Ishikawa (cell line): ENCODE results near the gene DIP2C.

Source experiments
- TAF1 ChIP-seq: IDR thresholded peaks from 2 replicates; pipeline ENCODE4 v1.6.1; 2012; ENCODE audit warnings: low read depth, mild to moderate bottlenecking
- TEAD4 ChIP-seq: IDR thresholded peaks from 2 replicates; pipeline ENCODE4 v1.6.1; 2012
- USF1 ChIP-seq: IDR thresholded peaks from 2 replicates; pipeline ENCODE4 v1.6.1; 2012

- no peak for TF ChIP-seq TAF1
- no peak for TF ChIP-seq TEAD4
- TF ChIP-seq USF1, result no peak
Observed at GRCh38 chr10:635088-635861, 54.2 kb downstream of the DIP2C start.
